ENCODE data around the gene ZNF394.

ZNF394 gene

DNA sequence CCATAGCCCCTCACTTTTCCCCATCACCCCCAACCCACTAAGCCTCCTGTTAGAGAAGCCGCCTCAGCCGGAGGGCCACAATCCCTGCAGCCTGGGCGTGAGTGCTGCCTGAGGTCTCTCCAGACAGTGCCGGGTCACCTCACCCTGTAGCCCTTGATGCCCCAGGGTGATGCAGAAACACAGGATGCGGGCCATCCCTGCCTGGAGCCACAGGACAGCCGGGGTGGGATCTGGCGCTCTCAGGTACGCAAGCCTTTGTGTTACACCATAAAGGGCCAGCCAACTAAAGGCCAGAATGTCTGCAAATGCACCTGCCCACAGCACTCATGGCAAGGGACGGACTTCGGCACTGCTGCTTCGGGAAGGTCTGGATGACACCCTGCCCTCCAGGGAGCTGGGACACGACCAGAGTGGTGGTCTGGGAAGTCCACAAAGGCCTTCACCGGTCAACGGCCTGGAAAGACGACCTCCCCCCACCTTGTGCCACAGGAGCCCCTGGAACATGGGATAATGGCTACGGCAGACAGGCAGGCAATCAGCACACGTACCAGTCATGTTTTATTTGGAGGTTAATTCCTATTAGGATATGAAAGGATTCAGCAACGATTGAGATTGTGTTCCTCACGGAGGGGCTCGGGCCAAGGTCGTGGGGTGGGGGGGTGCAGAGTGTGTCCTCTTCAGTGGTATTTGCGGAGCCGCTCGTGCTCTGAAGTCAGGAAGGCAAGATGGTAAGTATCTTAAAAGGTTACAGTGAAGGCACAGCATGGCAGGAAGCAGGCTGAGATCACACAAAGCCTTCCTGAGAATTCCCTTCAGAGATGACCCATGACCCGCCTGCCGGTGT is 42.2 kb downstream of the ZNF394 start:
- no peak overlapping the region for H3K27ac ChIP-seq (ENCODE audit: low read depth, low read length)
- TF ChIP-seq EZH2phosphoT487 (IDR thresholded peaks at IDR 0.05; ENCODE audit: borderline replicate concordance, low read length) = no peak
- TF ChIP-seq, protein P1, sequence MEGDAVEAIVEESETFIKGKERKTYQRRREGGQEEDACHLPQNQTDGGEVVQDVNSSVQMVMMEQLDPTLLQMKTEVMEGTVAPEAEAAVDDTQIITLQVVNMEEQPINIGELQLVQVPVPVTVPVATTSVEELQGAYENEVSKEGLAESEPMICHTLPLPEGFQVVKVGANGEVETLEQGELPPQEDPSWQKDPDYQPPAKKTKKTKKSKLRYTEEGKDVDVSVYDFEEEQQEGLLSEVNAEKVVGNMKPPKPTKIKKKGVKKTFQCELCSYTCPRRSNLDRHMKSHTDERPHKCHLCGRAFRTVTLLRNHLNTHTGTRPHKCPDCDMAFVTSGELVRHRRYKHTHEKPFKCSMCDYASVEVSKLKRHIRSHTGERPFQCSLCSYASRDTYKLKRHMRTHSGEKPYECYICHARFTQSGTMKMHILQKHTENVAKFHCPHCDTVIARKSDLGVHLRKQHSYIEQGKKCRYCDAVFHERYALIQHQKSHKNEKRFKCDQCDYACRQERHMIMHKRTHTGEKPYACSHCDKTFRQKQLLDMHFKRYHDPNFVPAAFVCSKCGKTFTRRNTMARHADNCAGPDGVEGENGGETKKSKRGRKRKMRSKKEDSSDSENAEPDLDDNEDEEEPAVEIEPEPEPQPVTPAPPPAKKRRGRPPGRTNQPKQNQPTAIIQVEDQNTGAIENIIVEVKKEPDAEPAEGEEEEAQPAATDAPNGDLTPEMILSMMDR (IDR thresholded peaks at IDR 0.05; ENCODE audit: low read depth, low read length, poor library complexity, severe bottlenecking) = no peak
- H3K27me3 ChIP-seq (ENCODE audit: control insufficient read depth, low read length) = no peaks in the 10 kb centered on the region
- H3K4me3 ChIP-seq (ENCODE audit: low read length) = no peak overlapping the region
- H3K79me2 ChIP-seq (ENCODE audit: control insufficient read depth, low read length) = peaks cover 68% of the 10 kb centered on the region
- H4K20me1 ChIP-seq (ENCODE audit: control insufficient read depth, insufficient read depth, low read depth, low read length) = peaks cover 10% of the 10 kb centered on the region
- peaks cover 95% of the 10 kb centered on the region for H3K36me3 ChIP-seq (ENCODE audit: control insufficient read depth, low read length)
- peaks cover 15% of the 10 kb centered on the region for H3K4me1 ChIP-seq (ENCODE audit: control insufficient read depth, low read length)
- H3K9me3 ChIP-seq (ENCODE audit: control insufficient read depth, insufficient read depth, low read length) = no peaks in the 10 kb centered on the region
- peaks cover 16% of the 10 kb centered on the region for H3F3A ChIP-seq (ENCODE audit: control insufficient read depth, insufficient read depth)
- H3K9me2 ChIP-seq (replicated peaks; ENCODE audit: control insufficient read depth, low read length) = no peaks in the 10 kb centered on the region
- no peak overlapping the region for H3K4me2 ChIP-seq (ENCODE audit: low read length)

DNA sequence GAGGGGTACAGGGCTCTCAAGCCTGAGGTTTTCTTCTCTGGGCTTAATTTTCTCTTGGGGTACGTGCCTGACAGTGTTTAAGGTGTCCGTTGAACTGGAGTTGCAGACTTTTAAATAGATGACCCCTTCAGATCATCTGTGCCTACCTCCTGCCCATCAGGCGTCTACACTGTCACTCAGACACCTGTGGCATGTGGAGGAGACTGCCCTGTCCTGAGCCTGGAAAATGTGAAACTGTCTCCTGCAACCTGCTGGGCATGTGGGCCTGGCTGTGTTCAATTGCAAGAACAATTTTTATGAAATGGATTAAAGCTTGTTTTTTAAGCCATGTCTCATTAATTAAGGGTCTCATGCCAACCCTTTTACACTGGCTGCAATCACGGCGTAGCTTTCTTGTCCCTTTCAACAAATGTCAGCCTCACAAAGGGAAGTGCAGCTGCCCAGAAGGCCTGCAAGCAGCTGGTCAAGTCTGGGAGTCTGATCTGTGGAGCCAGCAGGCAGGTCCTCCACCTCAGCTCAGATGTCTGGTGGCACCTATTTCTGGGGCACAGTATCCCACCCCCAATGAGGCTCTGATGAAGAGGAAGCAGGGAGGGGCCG is 42.9 kb downstream of the ZNF394 start:
- TF ChIP-seq EZH2phosphoT487 (IDR thresholded peaks at IDR 0.05; ENCODE audit: borderline replicate concordance, low read length) = no peak
- TF ChIP-seq, protein P1 (IDR thresholded peaks at IDR 0.05; ENCODE audit: low read depth, low read length, poor library complexity, severe bottlenecking) = no peak
- no peaks in the 10 kb centered on the region for H3K9me3 ChIP-seq (ENCODE audit: control insufficient read depth, insufficient read depth, low read length)
- H3K4me3 ChIP-seq (ENCODE audit: low read length) = no peak overlapping the region
- H4K20me1 ChIP-seq (ENCODE audit: control insufficient read depth, insufficient read depth, low read depth, low read length) = peaks cover 6% of the 10 kb centered on the region; the same call in 1 of the 2 replicates
- no peak overlapping the region for H3K4me2 ChIP-seq (ENCODE audit: low read length)
- H3K4me1 ChIP-seq (ENCODE audit: control insufficient read depth, low read length) = peaks cover 12% of the 10 kb centered on the region
- H3K79me2 ChIP-seq (ENCODE audit: control insufficient read depth, low read length) = peaks cover 61% of the 10 kb centered on the region
- H3K9me2 ChIP-seq (replicated peaks; ENCODE audit: control insufficient read depth, low read length) = no peaks in the 10 kb centered on the region
- H3K27ac ChIP-seq (ENCODE audit: low read depth, low read length) = no peak overlapping the region
- peaks cover 16% of the 10 kb centered on the region for H3F3A ChIP-seq (ENCODE audit: control insufficient read depth, insufficient read depth)
- peaks cover 97% of the 10 kb centered on the region for H3K36me3 ChIP-seq (ENCODE audit: control insufficient read depth, low read length)
- H3K27me3 ChIP-seq (ENCODE audit: control insufficient read depth, low read length) = no peaks in the 10 kb centered on the region

DNA sequence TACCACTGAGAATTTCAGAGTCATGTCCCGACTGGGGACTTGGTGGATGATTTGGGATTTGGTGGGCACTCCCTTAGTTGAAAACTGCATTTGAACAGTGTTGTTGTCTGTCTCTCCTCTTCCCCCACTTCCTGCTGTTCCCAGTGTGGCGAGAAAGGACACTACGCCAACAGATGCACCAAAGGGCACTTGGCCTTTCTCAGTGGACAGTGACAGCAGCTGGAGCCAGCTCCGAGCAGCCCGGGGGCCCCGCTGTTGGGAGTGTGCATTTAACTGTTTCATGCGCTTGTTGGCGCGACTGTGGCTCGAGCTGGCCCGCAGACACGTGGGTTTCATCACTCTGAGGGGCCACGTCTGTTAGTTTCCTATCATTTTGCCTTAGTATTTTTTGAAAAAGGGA is 43.8 kb downstream of the ZNF394 start:
- H3K79me2 ChIP-seq (ENCODE audit: control insufficient read depth, low read length) = peaks cover 52% of the 10 kb centered on the region
- no peaks in the 10 kb centered on the region for H3K9me2 ChIP-seq (replicated peaks; ENCODE audit: control insufficient read depth, low read length)
- no peaks in the 10 kb centered on the region for H3K27me3 ChIP-seq (ENCODE audit: control insufficient read depth, low read length)
- H3K27ac ChIP-seq (ENCODE audit: low read depth, low read length) = no peak overlapping the region
- peaks cover 98% of the 10 kb centered on the region for H3K36me3 ChIP-seq (ENCODE audit: control insufficient read depth, low read length)
- H3K9me3 ChIP-seq (ENCODE audit: control insufficient read depth, insufficient read depth, low read length) = no peaks in the 10 kb centered on the region
- peaks cover 16% of the 10 kb centered on the region for H3F3A ChIP-seq (ENCODE audit: control insufficient read depth, insufficient read depth)
- H4K20me1 ChIP-seq (ENCODE audit: control insufficient read depth, insufficient read depth, low read depth, low read length) = peaks cover 6% of the 10 kb centered on the region; the same call in 1 of the 2 replicates
- H3K4me3 ChIP-seq (ENCODE audit: low read length) = no peak overlapping the region
- peaks cover 6% of the 10 kb centered on the region for H3K4me1 ChIP-seq (ENCODE audit: control insufficient read depth, low read length)
- TF ChIP-seq, protein P1 (IDR thresholded peaks at IDR 0.05; ENCODE audit: low read depth, low read length, poor library complexity, severe bottlenecking) = no peak
- no peak for TF ChIP-seq EZH2phosphoT487 (IDR thresholded peaks at IDR 0.05; ENCODE audit: borderline replicate concordance, low read length)
- no peak overlapping the region for H3K4me2 ChIP-seq (ENCODE audit: low read length)
